Breast epithelium (tissue), 3 donors: ENCODE results near the gene KCNH5.

Experiments used
- POLR2A ChIP-seq: fragments of 450-650 bp; IDR thresholded peaks from one replicate; pipeline ENCODE4 v1.6.1; 2016; ENCODE audit warnings: antibody characterized with exemption, mild to moderate bottlenecking, moderate library complexity
- TF ChIP-seq, protein P1 (sequence below), 3 donors: fragments of 450-650 bp; IDR thresholded peaks; one replicate each; pipeline ENCODE4 v1.5.1; 2016 to 2017; ENCODE audit warnings: antibody characterized with exemption in 3 of 3, mild to moderate bottlenecking in 3 of 3, moderate library complexity in 3 of 3

DNA sequence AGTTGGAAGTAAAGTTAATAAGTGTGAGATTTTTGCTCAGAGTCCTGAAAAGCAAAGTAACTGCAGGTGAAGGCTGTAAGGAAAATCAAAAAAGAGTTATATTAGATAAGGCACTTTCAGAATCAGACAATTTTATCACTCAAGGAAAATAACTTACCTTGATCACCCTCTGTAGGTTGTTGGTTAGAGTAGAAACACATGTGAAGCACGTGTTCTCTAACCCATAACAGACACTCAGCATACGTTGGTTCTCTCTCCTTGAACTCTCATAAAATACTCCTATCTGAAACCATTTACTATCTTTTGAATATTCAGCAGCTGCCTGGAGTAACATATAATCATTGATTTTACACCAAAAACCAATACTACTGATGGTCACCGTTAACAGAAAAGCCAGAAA is 335.5 kb downstream of the KCNH5 start:
- TF ChIP-seq, protein P1, sequence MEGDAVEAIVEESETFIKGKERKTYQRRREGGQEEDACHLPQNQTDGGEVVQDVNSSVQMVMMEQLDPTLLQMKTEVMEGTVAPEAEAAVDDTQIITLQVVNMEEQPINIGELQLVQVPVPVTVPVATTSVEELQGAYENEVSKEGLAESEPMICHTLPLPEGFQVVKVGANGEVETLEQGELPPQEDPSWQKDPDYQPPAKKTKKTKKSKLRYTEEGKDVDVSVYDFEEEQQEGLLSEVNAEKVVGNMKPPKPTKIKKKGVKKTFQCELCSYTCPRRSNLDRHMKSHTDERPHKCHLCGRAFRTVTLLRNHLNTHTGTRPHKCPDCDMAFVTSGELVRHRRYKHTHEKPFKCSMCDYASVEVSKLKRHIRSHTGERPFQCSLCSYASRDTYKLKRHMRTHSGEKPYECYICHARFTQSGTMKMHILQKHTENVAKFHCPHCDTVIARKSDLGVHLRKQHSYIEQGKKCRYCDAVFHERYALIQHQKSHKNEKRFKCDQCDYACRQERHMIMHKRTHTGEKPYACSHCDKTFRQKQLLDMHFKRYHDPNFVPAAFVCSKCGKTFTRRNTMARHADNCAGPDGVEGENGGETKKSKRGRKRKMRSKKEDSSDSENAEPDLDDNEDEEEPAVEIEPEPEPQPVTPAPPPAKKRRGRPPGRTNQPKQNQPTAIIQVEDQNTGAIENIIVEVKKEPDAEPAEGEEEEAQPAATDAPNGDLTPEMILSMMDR (IDR thresholded peaks at IDR 0.05) = no peak
- TF ChIP-seq POLR2A = no peak
